Stromal cell of bone marrow (primary cell): ENCODE data around the gene PYM1.
"Not testable (repeated sequence)": the region's sequence is repeated elsewhere in the genome, so short reads cannot be mapped to it uniquely, and the experiment has no call there.

ENCODE experiments used
- DNase-seq: peaks from one replicate; pipeline ENCODE4 v3.0.0-alpha.2; 2012; ENCODE audit warnings: low read depth

Gene PYM1

DNA sequence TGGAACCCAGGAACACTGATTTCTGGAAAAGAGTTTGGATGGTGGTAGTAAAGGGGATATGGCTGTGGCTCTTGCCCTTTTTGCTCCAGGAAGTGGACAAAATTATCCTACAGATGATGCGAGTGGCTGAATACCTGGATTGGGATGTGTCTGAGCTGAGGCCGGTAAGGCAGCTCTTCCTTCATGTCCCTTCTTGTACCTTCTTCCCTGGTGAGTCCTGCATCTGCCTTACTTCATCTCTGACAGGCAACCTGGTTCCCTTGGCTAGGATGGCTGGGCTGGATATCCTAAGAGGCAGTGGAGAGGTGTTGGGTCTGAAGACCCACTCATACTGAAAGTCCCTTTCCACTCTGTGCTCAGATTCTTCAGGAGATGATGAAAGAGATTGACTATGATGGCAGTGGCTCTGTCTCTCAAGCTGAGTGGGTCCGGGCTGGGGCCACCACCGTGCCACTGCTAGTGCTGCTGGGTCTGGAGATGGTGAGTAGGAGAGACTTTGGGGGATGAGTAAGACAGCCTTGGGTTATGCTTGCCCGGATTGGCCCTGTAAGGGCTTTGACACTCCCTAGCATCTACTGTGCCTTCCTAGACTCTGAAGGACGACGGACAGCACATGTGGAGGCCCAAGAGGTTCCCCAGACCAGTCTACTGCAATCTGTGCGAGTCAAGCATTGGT is 11.3 kb upstream of the PYM1 start:
- no peak for DNase-seq

DNA sequence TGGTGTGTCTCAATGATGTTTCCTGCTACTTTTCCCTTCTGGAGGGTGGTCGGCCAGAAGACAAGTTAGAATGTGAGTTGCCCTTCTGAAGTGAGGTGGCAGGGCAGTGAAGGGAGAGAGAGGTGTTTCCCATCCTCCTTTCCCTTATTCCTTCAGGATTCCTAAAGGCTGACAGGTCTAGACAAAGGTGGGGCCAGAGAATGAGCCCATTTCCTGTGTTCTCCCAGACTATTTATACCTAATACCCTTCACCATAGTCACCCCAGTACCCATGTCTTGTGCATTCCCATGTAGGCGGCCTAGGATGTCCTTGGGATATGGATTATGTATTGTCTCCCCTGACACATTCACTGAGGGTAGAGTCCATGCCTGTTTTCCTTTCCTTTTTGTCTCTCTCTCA is 10.3 kb upstream of the PYM1 start:
- no peak for DNase-seq

DNA sequence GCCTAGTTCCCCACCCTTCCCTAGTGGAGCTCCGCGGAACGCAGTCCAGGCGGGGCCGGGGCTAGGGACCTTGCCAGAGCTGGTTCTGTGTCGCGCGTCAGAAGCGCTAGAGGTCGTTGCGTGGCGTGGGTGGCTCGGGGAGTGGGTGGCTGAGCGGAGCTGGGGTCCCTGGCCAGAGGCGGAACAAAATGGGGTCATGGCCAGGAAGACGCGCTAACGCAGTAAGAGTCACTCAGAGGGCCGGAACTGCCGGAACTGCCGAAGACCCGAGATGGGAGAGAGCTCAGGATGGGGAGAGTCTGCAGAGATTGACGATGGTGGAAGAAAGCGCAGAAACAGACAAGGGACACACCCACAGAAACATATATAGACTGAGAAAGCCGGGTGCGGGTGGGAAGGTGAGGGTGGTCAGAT is 8.1 kb upstream of the PYM1 start:
- no peak for DNase-seq

DNA sequence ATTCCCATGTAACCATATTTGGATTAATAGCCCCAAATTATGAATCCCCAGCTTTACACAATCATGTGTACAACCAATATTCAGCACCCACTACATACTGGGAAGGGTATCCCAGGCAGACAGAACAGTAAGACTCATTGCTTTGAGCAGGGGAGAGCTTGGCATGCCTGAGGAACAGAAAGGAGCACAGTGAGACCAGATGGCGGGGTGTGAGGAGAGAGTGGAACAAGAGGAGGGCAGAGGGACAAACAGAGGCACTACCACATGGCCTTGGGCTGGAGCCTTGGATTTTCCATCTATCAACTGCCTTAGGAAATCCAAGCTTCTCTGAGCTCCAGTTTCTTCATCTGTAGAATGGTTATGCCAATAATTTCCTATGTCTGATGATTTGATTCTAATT is 7.1 kb upstream of the PYM1 start:
- DNase-seq = no peak

DNA sequence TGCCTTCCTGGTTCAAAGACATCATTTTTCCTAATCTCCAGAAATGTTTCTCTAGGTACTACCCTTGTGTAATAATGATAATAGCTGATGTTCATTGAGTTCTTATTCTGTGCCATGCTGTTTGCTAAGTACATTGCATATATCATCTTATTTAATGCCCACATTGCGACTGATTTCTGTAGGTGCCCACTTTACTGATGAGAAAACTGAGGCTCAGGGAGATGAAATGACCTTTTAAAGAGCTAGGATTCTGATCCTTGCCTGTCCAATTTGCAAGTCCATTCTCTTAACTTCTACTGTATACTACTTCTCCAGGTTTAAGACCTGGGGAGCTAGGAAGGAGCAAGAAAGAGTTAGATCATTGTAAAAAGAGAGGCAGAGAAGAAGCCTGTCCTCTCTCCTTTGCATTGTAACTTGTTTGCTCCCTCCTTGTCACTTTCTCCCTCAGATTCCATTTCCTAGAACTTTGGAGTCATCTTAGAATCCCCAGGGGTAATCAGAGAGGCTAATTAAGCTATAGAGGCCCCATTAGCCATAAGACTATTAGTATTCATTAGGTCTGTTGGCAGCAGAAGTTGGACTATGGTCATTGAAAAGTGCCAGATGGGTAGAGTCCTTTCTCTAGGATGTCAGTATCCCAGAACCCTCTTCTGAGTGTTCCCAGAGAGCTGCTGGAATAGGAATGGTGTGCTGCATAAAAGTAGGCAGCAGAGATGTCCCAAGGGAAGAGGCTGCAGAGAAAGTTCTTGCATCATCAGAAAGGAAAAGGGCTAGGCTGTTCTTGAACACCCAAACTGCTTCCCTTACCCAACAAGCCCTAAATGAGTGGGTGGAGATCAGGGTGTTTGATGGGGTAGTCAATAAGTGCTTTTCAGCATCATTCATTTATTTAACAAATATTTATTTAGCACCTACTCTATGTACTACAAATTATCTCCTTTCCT is 6.4 kb upstream of the PYM1 start:
- peak; percentile 30 for DNase-seq

DNA sequence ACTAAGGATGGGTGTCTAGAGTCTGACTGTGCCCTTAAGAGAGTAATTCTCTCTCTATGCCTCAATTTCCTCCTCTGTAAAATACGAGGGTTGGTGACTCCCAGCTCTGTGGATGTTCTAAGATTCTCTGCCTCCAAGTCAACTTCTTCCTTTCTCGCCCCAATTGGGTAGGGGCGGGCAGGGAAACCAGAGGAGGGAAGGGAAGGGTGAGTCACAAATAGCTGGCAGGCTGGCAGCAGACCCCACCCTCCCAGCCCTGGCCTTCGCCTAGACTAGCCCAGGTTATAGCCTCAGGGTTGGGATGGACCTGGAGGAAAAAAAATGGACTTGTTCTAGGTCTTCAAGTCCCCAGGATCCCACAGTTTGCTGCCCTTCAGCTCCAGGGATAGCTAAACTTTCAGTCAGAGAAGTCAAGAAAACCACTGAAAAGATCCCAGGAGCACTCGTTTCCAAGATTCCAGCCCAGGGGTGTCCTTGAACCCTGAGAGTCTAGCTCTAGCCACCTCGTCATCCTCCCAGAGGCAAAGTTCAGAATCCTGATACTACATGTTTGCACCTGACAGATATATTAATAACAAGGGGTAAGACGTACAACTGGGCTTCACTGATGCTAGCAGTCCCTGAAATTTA is 5.6 kb upstream of the PYM1 start:
- DNase-seq = no peak

DNA sequence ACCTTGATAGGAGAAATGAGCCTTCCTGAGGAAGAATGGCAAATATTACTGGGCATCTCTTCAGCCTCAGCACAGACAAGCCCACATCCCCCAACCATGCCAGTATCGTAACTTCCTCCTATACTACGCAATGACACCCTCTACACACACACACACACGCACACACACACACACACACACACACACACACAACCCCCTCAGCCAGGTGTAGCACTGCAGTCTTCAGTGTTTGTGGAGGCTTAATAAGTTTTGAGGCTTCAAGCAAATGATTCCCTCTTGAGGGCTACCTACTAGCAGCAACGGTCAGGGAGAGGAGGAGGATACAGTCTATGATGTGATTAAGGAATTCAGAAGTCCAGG is 4.8 kb upstream of the PYM1 start:
- DNase-seq = no peak

DNA sequence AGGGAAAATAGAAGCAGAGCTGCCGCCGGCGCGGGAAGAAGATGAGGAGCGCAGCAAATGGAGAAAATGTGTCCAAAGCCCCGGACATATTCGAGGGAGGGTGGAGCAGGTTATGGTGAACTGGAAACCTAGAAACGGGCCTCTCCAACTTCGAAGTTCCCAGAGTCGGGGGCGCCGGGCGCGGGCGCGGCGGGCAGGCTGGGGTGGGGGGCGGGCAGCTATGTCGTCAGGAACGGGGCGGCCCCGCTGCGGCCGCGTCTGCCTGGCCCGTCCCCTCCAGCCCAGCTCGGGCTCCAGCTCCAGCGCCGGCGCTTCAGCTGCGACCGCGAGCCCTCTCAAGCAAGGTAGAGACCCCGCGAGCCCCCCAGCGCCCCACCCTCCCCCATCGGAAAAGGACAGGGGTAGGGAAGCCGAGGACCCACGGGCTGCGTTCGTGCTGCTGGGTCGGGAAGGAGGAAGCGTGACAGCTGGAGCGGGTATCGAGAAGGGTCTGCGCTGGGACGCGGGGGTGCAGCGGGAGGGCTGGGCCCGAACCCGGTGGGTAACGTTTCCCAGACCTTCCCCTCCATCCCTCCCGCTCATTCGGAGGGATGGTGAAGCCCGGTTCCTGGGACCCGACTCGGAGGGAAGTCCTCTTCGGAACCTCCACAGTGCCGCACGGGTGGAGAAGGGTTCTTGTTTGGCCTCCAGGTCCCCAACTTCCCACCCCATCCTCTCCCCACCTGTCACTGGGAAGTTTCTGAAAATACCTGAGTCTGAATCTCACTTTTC is 4.3 kb upstream of the PYM1 start:
- no peak for DNase-seq

DNA sequence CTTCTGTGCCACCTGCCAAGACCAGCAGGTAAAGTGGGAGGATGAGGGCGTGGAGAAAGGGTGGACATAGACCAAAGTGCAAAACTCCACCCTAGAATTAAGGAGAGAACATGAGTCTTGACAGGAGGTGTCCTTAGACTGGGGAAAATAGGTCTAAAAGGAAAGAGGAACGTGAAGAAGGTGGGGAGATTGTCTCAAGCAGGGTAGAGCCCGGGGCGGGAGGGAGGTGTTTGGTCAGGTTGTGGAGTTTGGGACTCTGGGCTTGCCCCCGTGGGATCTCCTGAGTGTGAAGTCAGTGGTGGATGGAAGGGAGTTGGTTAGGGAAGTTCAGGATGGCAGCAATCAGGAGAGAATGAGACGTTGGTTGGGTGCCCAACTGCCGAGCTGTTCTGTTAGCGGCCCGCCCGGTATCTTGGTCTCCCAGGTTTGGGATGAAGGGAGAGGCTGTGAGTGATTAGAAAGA is 3.7 kb upstream of the PYM1 start:
- no peak for DNase-seq

DNA sequence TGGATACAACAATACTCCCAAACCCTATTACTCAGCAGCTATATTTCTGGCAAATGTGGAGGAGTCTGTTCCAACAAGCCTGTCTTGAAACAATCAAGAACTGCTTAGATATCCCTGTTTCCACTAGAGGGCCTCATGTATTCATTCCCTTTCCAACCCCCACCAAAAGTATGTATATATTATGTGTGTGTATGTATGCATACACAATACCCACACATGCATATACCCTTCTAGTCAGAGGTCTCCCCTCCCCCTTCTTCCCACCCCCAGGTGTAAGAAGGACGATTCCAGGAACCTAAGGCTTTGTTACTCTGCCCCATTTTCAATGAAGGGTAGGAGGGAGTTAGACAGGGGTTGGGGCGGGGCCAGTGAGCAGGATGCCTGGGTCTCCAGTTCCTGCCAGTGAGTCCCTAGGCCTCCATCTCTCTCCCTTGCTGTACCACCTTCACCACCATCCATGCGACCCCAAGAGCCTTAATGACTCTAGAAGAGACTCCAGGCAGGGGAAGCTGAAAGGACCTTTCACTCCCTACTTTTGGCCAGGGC is 3.1 kb upstream of the PYM1 start, which contains the start of gene DGKA:
DGKA (plus strand) TSS at position 392 of the 546 bp plus-strand sequence. CDS start 5,342 bp downstream, outside the sequence.
- peak; percentile 83 for DNase-seq

DNA sequence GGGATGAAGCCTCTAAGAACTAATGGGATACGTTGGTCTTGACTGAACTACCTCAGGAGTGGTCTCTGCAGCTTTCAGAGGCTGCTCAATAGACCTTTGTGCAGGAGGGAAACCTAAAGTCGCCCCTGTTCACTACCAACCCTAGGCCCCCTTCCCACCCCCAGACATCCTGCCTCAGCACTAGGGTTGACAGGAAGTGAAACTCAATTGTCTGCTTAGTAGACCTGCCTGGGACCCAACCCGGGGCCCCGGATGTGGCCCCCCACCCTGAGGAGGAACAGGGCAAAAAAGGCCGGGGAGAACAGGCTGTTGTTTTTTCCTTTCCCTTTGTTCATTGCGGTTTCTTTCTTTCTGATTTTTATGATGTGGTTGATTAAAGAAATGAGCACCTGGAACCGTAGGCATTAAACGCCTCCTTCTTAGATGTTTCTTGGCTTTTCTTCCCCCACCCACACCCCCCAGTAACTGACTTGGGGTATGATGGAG is 1.7 kb upstream of the PYM1 start:
- no peak for DNase-seq

DNA sequence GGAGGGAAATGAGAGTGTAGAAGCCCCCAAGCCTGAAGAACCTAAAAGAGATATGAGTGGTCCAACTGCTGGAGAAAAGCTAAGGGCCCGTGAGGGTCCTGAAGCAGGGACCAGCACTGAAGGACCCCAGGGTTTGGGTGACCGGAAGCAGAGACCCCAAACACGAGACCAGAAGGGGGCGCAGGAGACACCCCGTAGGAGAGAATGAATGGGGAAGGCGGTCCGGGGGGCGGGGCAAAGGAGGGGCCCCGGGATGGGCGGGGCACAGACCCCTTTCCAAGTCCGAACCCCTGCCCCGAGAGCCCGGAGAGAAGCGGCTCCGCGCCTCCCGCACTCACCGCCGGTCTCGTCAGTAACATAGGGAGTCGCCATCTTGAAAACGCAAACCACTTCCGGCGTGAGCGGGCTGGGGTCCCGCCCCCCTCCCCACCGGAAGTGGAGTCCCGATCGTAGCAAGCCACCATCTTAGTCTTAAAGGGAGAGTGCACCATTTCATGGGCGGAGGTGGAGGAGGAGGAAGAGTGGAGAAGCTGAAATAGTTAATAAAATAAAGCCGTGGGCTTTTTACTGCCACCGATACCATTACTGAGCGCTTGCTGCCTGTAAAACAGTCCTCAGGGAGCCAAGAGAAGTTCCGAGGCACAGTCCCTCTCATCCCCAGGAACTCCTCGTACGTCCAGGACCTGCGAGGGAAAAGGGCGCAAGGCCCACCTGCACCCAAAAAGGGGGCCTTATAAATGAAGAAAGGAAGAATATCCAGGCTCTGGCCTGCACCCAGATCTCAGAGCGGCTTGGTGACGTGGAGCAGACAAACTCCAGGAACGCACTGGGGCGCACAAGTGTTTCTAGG is 731 bp downstream of the PYM1 start:
- peak; percentile 83 for DNase-seq

DNA sequence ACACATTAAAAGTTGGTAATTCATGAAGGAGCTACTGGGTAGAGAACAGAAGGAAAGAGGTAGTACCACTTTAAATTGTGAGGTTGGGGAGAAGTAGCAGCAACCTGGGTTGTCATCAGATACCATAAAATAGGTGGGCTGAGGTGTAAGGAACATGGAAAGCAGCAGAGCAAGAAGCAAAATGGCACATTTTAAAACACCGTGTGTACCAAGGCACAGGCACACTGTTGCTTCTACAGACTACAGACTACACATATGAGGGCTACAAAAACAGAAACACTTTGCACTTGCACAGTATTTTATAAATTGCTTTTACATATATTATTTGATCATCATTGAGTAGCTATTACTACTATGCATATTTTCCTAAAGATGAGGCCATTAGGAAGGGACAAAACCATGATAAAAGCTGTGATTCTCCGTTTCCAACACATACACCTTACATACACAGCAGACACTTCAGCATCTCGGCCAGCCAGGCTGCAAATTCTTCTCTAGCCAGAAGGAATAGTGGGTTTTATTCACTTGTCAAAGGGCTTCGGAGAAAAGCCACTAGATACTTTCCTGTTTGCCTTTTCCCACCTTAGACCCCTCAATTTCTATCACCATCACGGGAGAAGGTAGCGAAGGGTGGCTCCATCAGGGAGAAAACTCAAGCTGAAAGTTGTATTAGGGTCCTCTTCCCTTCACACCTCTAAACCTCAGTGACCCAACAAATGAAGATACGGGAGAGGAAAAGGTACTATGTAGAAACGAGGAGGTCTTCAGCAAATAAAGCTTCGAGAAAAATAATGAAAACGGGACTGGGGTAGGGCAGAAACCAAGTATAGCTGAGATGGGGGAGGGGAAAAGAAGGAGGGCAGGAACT is 1.6 kb downstream of the PYM1 start:
- no peak for DNase-seq

DNA sequence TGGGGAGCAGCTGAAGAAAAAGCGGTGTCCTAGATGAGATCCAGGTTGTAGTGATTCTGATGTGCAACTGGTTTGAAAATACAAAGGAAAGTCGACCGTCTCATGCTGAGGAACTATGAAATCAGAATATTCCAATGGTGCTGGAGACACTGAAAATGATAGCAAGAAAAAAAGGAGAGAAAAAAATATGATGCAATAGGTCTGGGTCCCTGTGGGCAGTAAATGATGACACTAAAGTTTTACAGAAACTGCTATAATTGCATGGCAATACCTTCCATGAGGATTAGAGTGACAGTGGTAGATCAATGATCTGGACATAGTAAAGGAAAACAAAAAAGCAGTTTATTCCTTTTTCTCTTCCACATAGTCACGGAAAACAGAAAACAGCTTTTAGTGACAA is 2.3 kb downstream of the PYM1 start:
- no peak for DNase-seq

DNA sequence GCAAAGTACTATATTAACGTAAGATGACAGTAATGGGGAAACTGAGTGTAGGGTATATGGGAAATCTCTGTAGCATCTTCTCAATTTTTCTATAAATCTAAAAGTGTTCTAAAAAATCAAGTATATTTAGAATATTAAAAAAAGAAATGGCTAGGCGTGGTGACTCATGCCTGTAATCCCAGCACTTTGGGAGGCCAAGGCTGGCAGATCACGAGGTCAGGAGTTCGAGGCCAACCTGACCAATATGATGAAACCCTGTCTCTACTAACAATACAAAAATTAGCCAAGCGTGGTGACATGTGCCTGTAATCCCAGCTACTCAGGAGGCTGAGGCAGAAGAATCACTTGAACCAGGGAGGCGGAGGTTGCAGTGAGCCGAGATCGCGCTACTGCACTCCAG is 4.0 kb downstream of the PYM1 start:
- not testable (repeated sequence) for DNase-seq

DNA sequence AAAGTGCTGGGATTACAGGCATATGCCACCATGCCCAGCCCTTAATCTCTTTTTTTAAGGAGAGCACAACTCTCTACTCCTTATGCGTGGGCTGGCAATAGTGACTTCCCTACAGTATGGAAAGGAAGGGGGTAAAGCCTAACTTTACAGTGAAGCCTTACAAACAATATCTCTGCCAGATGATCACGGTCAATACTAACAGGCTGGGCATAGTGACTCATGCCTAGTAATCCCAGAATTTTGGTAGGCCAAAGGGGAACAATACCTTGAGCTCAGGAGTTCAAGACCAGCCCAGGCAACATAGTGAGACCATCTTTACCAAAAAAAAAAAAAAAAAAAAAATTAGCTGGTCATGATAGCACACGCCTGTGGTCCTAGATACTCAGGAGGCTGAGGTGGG is 5.6 kb downstream of the PYM1 start:
- no peak for DNase-seq

DNA sequence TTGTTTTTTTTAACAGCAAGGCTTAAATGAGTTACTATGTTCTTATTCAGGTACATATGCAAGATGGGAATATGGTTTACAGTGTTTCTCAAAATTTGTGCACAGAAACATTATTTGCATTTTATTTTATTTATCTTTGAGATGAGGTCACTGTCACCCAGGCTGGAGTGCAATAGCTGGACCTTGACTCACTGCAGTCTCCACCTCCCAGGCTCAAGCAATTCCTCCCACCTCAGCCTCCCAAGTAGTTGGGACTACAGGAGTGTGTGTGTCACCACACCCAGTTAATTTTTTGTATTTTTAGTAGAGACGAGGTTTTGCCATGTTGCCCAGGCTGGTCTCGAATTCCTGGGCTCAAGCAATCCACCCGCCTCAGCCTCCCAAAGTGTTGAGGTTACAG is 8.7 kb downstream of the PYM1 start:
- not testable (repeated sequence) for DNase-seq

DNA sequence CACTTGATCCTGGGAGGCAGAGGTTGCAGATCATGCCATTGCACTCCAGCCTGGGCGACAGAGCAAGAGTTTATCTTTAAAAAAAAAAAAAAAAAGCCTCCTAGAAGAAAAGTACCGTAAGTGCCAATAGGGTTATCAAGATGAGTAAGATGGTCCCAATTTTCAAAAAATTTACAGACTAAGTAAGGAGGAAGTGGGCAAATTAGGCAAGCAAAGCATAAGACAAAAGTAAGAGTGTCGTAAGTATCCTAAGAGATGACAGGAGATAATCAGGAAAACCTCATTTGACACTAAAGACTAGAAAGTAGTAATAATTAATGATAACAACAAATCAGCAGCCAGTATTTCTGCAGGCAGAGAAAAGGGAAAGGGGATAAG is 12.2 kb downstream of the PYM1 start:
- DNase-seq = no peak

DNA sequence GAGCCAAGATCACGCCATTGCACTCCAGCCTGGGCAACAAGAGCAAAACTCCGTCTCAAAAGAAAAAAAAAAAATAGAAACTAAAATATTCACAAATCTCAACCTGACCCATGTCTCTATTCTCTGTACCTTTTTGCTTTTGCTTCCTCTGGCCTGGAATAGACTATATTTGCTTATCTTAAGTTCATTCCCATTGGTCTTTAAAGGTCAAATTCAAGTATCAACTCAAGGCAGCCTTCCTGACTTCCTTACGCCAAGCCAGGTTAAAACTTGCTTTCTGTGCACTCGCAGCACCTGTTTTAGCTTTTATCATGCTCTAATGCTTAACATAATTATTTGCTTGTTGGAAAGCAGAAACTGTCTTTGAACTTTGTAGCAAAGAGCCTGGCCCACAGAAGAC is 14.8 kb downstream of the PYM1 start:
- no peak for DNase-seq

DNA sequence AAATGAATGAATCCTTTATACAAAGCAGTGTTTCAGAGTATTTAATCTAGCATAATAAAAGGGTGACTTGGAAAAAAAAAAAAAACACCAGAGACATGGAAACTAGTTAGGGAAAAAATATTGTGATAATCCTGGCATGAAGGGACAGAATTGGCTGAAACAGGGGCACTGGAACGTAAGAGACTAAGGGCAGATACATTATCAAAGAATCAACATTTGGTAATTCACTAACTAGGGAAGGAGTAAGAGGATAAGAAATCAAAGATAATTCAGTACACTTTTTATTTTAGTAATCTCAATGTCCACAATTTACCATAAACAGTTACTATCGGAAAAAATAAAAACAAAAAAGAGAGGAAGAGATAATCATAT is 18.2 kb downstream of the PYM1 start:
- DNase-seq = no peak
